Type B pancreatic cell (in vitro differentiated cells): ENCODE data around the gene MEGF8. TPM values are rescaled to one million over a fixed set of nuclear protein-coding genes. Genes with fewer than 3 reads are reported as not detected.

Source experiments
- DNase-seq: peaks from one replicate; pipeline ENCODE4 v3.0.0; 2021; ENCODE audit warnings: mixed read lengths; ENCODE audit not compliant: unreplicated experiment; ENCODE audit errors: extremely low spot score
- H3K27ac Mint-ChIP-seq: 2 replicates; pipeline ENCODE4 v1.8.0; 2021; ENCODE audit warnings: mild to moderate bottlenecking, mixed read lengths
- H3K27me3 Mint-ChIP-seq: 2 replicates; pipeline ENCODE4 v1.8.0; 2021; ENCODE audit warnings: mixed read lengths
- H3K36me3 Mint-ChIP-seq: 2 replicates; pipeline ENCODE4 v1.8.0; 2021; ENCODE audit warnings: mixed read lengths
- H3K4me1 Mint-ChIP-seq: one replicate; pipeline ENCODE4 v1.8.0; 2021; ENCODE audit warnings: mixed read lengths; ENCODE audit not compliant: unreplicated experiment
- H3K4me3 Mint-ChIP-seq: 2 replicates; pipeline ENCODE4 v1.8.0; 2021; ENCODE audit warnings: mild to moderate bottlenecking, mixed read lengths
- H3K9me3 Mint-ChIP-seq: 2 replicates; pipeline ENCODE4 v1.8.0; 2021; ENCODE audit warnings: mixed read lengths
- CTCF ChIP-seq: fragments of 200-600 bp; sonication (generic); conservative IDR thresholded peaks from 2 replicates; pipeline ENCODE4 v1.5.0; 2021; ENCODE audit warnings: antibody characterized with exemption, mild to moderate bottlenecking
- total RNA-seq: library from RNA; stranded (reverse); gene quantifications from 2 replicates; pipeline ENCODE4 v1.2.1, GENCODE V29; 2021; ENCODE audit warnings: low replicate concordance

The MEGF8 gene
- total RNA-seq, 1 donor from 2014 or later: 49.5 TPM

- H3K4me3 Mint-ChIP-seq: peak overlapping the region; percentile 83
- DNase-seq: no peak
- H3K27ac Mint-ChIP-seq: no peak overlapping the region
- H3K36me3 Mint-ChIP-seq: no peaks in the 10 kb centered on the region
- TF ChIP-seq CTCF: no peak
- peaks cover 40% of the 10 kb centered on the region for H3K27me3 Mint-ChIP-seq
- H3K9me3 Mint-ChIP-seq: no peaks in the 10 kb centered on the region
- no peaks in the 10 kb centered on the region for H3K4me1 Mint-ChIP-seq
These were observed 13.1 kb upstream of the MEGF8 start for GRCh38 chr19:42312370-42312769.

- Mint-ChIP-seq H3K4me1 (no peaks in the 10 kb centered on the region), H3K36me3 (no peaks in the 10 kb centered on the region), H3K9me3 (no peaks in the 10 kb centered on the region), H3K27me3 (peaks cover 46% of the 10 kb centered on the region), H3K4me3 (peak within 1 kb of the TSS; percentile 83), H3K27ac (no peak within 1 kb of the TSS)
- DNase-seq: no peak
- TF ChIP-seq CTCF: peak; percentile 52
These were observed 12.2 kb upstream of the MEGF8 start, which contains the start of gene TMEM145 for GRCh38 chr19:42313096-42313839. Gene TMEM145, plus strand, starts transcription at chr19:42313309. Its CDS starts 68 bp downstream, at chr19:42313377.

- no peaks in the 10 kb centered on the region for H3K4me1 Mint-ChIP-seq
- H3K9me3 Mint-ChIP-seq: no peaks in the 10 kb centered on the region
- peak overlapping the region; percentile 83 for H3K4me3 Mint-ChIP-seq
- no peak for DNase-seq
- no peak for TF ChIP-seq CTCF
- H3K27ac Mint-ChIP-seq: no peak overlapping the region
- H3K36me3 Mint-ChIP-seq: no peaks in the 10 kb centered on the region
- H3K27me3 Mint-ChIP-seq: peaks cover 46% of the 10 kb centered on the region
These were observed 11.3 kb upstream of the MEGF8 start for GRCh38 chr19:42313840-42314755.

GRCh38 chr19:42315024-42315423, 10.4 kb upstream of the MEGF8 start:
- H3K27me3 Mint-ChIP-seq: peaks cover 47% of the 10 kb centered on the region

More at GRCh38 chr19:42315024-42315423, 10.4 kb upstream of the MEGF8 start:
- H3K36me3 Mint-ChIP-seq: no peaks in the 10 kb centered on the region
- no peak for DNase-seq
- H3K4me1 Mint-ChIP-seq: no peaks in the 10 kb centered on the region
- H3K27ac Mint-ChIP-seq: no peak overlapping the region
- no peaks in the 10 kb centered on the region for H3K9me3 Mint-ChIP-seq
- peak overlapping the region; percentile 44 for H3K4me3 Mint-ChIP-seq
- no peak for TF ChIP-seq CTCF
